B cell (primary cell): ENCODE measurements around the gene THSD7B. TPM values are rescaled to one million over a fixed set of nuclear protein-coding genes. Genes with fewer than 3 reads are reported as not detected.

ENCODE experiments used
- ATAC-seq: fragments of 200-7000 bp; cut with Tn5 transposase; one replicate; pipeline ENCODE4 v1.10.0; 2021; ENCODE audit warnings: low read depth, mild to moderate bottlenecking, moderate number of reproducible peaks, moderate library complexity
- CTCF ChIA-PET: fragments of 350-600 bp; sonication (Branson Sonifier 250); formaldehyde crosslinking; loops from one replicate; lab custom pipeline; 2021; ENCODE audit warnings: antibody characterized with exemption, inconsistent platforms; lab: Charles Lee
- POLR2A ChIA-PET: fragments of 350-600 bp; sonication (Branson Sonifier 250); formaldehyde crosslinking; loops from one replicate; lab custom pipeline; 2021; ENCODE audit warnings: antibody characterized with exemption; lab: Charles Lee
- DNase-seq: peaks from one replicate; pipeline ENCODE4 v3.0.0; 2013
- H2AFZ ChIP-seq: 2 replicates; pipeline ENCODE4 v1.6.1; 2012; ENCODE audit warnings: mild to moderate bottlenecking, low read depth, low read length; ENCODE audit not compliant: insufficient read depth, poor library complexity, severe bottlenecking
- H3K27ac ChIP-seq, 2 donors: 1 replicate in 1 of 2; 2 replicates in 1 of 2; pipeline ENCODE4 v1.5.1; 2012 to 2013; ENCODE audit warnings: low read length in 2 of 2, mild to moderate bottlenecking in 2 of 2, moderate library complexity in 1 of 2
- H3K27me3 ChIP-seq, 4 experiments: fragments of 200-600 bp in 1 of 4; sonication (generic) in 1 of 4; replicated peaks in 1 of 4; 1 replicate in 2 of 4; 2 replicates in 2 of 4; pipeline versions ENCODE4 v1.6.1 to v1.7.0; 2013 to 2016; ENCODE audit warnings: low read length in 3 of 4, mild to moderate bottlenecking in 2 of 4, mixed read lengths in 1 of 4, moderate library complexity in 1 of 4; ENCODE audit not compliant: insufficient read depth in 4 of 4, control insufficient read depth in 3 of 4; ENCODE audit errors: control extremely low read depth in 1 of 4
- H3K36me3 ChIP-seq, 2 experiments: replicated peaks in 1 of 2; 1 replicate in 1 of 2; 2 replicates in 1 of 2; pipeline versions ENCODE4 v1.6.1 to v1.7.1; 2013; ENCODE audit warnings: low read length in 1 of 2; ENCODE audit not compliant: insufficient read depth in 2 of 2, control insufficient read depth in 1 of 2; ENCODE audit errors: control extremely low read depth in 1 of 2, extremely low read depth in 1 of 2
- H3K4me1 ChIP-seq, 2 donors: fragments of 200-600 bp in 1 of 2; sonication (generic) in 1 of 2; 1 replicate in 1 of 2; 2 replicates in 1 of 2; pipeline versions ENCODE4 v1.5.1 to v1.6.1; 2013 to 2017; ENCODE audit warnings: low read length in 2 of 2; ENCODE audit not compliant: control insufficient read depth in 2 of 2, insufficient read depth in 2 of 2
- H3K4me2 ChIP-seq: replicated peaks from 2 replicates; pipeline ENCODE3; 2012; ENCODE audit warnings: mild to moderate bottlenecking, low read depth, low read length; ENCODE audit not compliant: poor library complexity, severe bottlenecking
- H3K4me3 ChIP-seq, 5 experiments: fragments of 200-600 bp in 1 of 5; sonication (generic) in 1 of 5; 1 replicate in 3 of 5; 2 replicates in 2 of 5; pipeline versions ENCODE4 v1.5.1 to v1.7.0; 2011 to 2016; ENCODE audit warnings: low read length in 4 of 5, mild to moderate bottlenecking in 4 of 5, low read depth in 2 of 5, control low read depth in 1 of 5, moderate library complexity in 1 of 5; ENCODE audit not compliant: insufficient read depth in 1 of 5; ENCODE audit errors: control extremely low read depth in 1 of 5, extremely low read depth in 1 of 5
- H3K79me2 ChIP-seq: fragments of 200-600 bp; sonication (generic); one replicate; pipeline ENCODE4 v1.6.0; 2016; ENCODE audit warnings: low read length; ENCODE audit not compliant: control insufficient read depth, insufficient read depth
- H3K9ac ChIP-seq: fragments of 200-600 bp; sonication (generic); 2 replicates; pipeline ENCODE4 v1.6.1; 2017; ENCODE audit warnings: mild to moderate bottlenecking, low read length, moderate library complexity
- H3K9me3 ChIP-seq, 3 donors: one replicate each; pipeline versions ENCODE4 v1.6.1 to v1.7.1; 2013; ENCODE audit warnings: low read length in 2 of 3; ENCODE audit not compliant: control insufficient read depth in 2 of 3, insufficient read depth in 1 of 3; ENCODE audit errors: control extremely low read depth in 1 of 3
- H4K20me1 ChIP-seq: 2 replicates; pipeline ENCODE4 v1.6.0; 2012; ENCODE audit warnings: mild to moderate bottlenecking, low read length; ENCODE audit not compliant: insufficient read depth, control insufficient read depth, poor library complexity, severe bottlenecking
- H3K27ac Mint-ChIP-seq: one replicate; pipeline ENCODE4 v1.8.0; 2021; ENCODE audit warnings: mixed read lengths
- H3K27me3 Mint-ChIP-seq: one replicate; pipeline ENCODE4 v1.8.0; 2021; ENCODE audit warnings: mixed read lengths
- H3K4me1 Mint-ChIP-seq: one replicate; pipeline ENCODE4 v1.8.0; 2021; ENCODE audit warnings: mixed read lengths
- H3K4me3 Mint-ChIP-seq: one replicate; pipeline ENCODE4 v1.8.0; 2021; ENCODE audit warnings: mixed read lengths
- H3K9me3 Mint-ChIP-seq: one replicate; pipeline ENCODE4 v1.8.0; 2022; ENCODE audit warnings: mixed read lengths; ENCODE audit not compliant: insufficient read depth
- EZH2 ChIP-seq: IDR thresholded peaks from 2 replicates; pipeline ENCODE4 v1.6.1; 2012; ENCODE audit warnings: borderline replicate concordance, low read depth, mild to moderate bottlenecking, moderate library complexity, low read length; ENCODE audit not compliant: insufficient read depth, poor library complexity, severe bottlenecking
- WGBS: methylation state at CpG from one replicate; pipeline ENCODE4 v1.1.5; 2013; ENCODE audit warnings: missing lambda C conversion rate; ENCODE audit not compliant: insufficient coverage; 5-methylcytosine and 5-hydroxymethylcytosine counted together
- intact Hi-C: fragments of 100-400 bp; cut with micrococcal nuclease; formaldehyde crosslinking; loops from one replicate; pipeline ENCODE4 v1.10.0; 2022
- polyA plus RNA-seq: library from polyadenylated mRNA; depleted of rRNA; stranded (reverse); fragments of >200 nt; gene quantifications from 2 replicates; pipeline ENCODE4 v1.2.3, GENCODE V29; 2012
- total RNA-seq, 2 donors: library from RNA; stranded (reverse); fragments of 120-200 nt in 1 of 2; gene quantifications; 1 replicate in 1 of 2; 2 replicates in 1 of 2; pipeline versions ENCODE4 v1.2.3 to v1.2.4, GENCODE V29; 2013 to 2022
- TF ChIP-seq, protein P1 (sequence below): fragments of 200-600 bp; IDR thresholded peaks from one replicate; pipeline ENCODE4 v1.8.0; 2022; ENCODE audit warnings: antibody characterized with exemption, mild to moderate bottlenecking

The THSD7B gene
- total and polyA plus RNA-seq, 2 donors (not counting 1 experiment from before 2014, with no cell fraction given), result 0.76 TPM; not detected in 1

DNA sequence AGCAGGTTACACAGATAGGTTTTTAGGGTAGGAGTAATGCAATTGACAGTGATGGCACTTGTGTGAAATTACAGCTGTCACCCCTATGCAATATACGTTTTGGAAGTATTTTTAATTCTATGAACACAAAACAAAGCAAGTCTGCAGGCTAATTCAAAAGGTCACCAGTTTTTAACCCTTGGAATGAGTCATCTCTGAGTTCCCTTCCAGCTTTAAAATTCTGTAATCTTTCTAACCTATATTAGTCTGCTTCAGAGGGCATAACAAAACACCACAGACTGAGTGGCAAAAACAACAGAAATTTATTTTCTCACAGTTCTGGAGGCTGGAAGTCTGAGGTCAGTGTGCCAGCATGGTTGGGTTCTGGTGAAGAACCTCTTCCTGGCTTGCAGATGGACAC, 602.0 kb downstream of the THSD7B start:
- H3K79me2 ChIP-seq, result no peaks in the 10 kb centered on the region
- no peak overlapping the region for H3K4me2 ChIP-seq
- ATAC-seq, result no peak
- no peak overlapping the region for H3K9ac ChIP-seq
- H3K4me3 ChIP-seq, result no peak overlapping the region
- H3K27ac ChIP-seq, result no peak overlapping the region
- TF ChIP-seq EZH2, result no peak
- TF ChIP-seq, protein P1, sequence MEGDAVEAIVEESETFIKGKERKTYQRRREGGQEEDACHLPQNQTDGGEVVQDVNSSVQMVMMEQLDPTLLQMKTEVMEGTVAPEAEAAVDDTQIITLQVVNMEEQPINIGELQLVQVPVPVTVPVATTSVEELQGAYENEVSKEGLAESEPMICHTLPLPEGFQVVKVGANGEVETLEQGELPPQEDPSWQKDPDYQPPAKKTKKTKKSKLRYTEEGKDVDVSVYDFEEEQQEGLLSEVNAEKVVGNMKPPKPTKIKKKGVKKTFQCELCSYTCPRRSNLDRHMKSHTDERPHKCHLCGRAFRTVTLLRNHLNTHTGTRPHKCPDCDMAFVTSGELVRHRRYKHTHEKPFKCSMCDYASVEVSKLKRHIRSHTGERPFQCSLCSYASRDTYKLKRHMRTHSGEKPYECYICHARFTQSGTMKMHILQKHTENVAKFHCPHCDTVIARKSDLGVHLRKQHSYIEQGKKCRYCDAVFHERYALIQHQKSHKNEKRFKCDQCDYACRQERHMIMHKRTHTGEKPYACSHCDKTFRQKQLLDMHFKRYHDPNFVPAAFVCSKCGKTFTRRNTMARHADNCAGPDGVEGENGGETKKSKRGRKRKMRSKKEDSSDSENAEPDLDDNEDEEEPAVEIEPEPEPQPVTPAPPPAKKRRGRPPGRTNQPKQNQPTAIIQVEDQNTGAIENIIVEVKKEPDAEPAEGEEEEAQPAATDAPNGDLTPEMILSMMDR, result no peak
- no peaks in the 10 kb centered on the region for H4K20me1 ChIP-seq
- H3K9me3 ChIP-seq, result no peaks in the 10 kb centered on the region
- Mint-ChIP-seq H3K4me3 (no peak overlapping the region), H3K27me3 (no peaks in the 10 kb centered on the region), H3K27ac (no peak overlapping the region), H3K4me1 (no peaks in the 10 kb centered on the region), H3K9me3 (peaks cover 10% of the 10 kb centered on the region)
- no peaks in the 10 kb centered on the region for H3K27me3 ChIP-seq
- H2AFZ ChIP-seq, result no peak overlapping the region
- ChIA-PET POLR2A (no interaction called here), CTCF (no interaction called here)
- H3K36me3 ChIP-seq, result no peaks in the 10 kb centered on the region
- no peak for DNase-seq
- H3K4me1 ChIP-seq, result no peaks in the 10 kb centered on the region
- no CpG with 5 or more reads among the region's 1 CpG for WGBS
- intact Hi-C loops, result no loop called here

DNA sequence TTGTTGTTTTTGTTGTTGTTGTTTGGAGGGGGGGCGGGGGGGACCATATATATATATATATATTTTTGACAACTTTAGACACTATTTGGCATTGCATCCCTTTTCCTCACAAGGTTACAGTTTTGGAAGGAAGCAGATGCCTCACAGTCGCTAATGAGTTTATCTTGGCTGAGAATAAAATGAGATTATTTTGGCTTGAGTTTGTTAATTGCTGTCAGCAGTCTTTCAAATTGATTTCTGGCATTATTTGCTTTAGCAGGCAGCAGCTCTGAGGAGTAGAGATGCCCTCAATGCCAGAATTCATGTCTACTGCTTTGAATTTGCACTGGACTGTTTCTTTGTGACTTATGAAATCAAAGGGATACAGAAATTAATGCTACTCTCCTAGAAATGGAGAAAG, 603.8 kb downstream of the THSD7B start:
- Mint-ChIP-seq H3K4me1 (no peaks in the 10 kb centered on the region), H3K27me3 (no peaks in the 10 kb centered on the region), H3K27ac (no peak overlapping the region), H3K9me3 (peaks cover 5% of the 10 kb centered on the region), H3K4me3 (no peak overlapping the region)
- no peaks in the 10 kb centered on the region for H3K79me2 ChIP-seq
- no peak overlapping the region for H3K9ac ChIP-seq
- ATAC-seq (no peak), DNase-seq (no peak)
- H3K4me2 ChIP-seq, result no peak overlapping the region
- no peak overlapping the region for H3K27ac ChIP-seq
- ChIA-PET CTCF (no interaction called here), POLR2A (no interaction called here)
- H4K20me1 ChIP-seq, result no peaks in the 10 kb centered on the region
- no peaks in the 10 kb centered on the region for H3K36me3 ChIP-seq
- no peak overlapping the region for H3K4me3 ChIP-seq
- intact Hi-C loops, result no loop called here
- no peaks in the 10 kb centered on the region for H3K4me1 ChIP-seq
- H3K27me3 ChIP-seq, result no peaks in the 10 kb centered on the region
- no peak overlapping the region for H2AFZ ChIP-seq
- TF ChIP-seq EZH2, result no peak
- TF ChIP-seq, protein P1, result no peak
- WGBS, result no CpG with 5 or more reads among the region's 2 CpGs
- no peaks in the 10 kb centered on the region for H3K9me3 ChIP-seq
